Coronary artery (tissue), 2 donors: ENCODE data around the gene GPR176.

Experiments used
- DNase-seq: peaks from one replicate; pipeline ENCODE4 v3.0.0-alpha.2; 2017; ENCODE audit warnings: low spot score
- H3K27ac ChIP-seq, 2 donors: fragments of 200-600 bp; sonication (generic); one replicate each; pipeline ENCODE4 v1.5.1; 2016 to 2019
- H3K4me3 ChIP-seq: fragments of 200-600 bp; sonication (generic); 2 replicates; pipeline ENCODE4 v1.5.1; 2016; ENCODE audit warnings: mild to moderate bottlenecking, moderate library complexity
- TF ChIP-seq, protein P1 (sequence below): fragments of 200-600 bp; sonication (generic); IDR thresholded peaks from one replicate; pipeline ENCODE4 v1.5.1; 2019; ENCODE audit warnings: antibody characterized with exemption

Gene GPR176

DNA sequence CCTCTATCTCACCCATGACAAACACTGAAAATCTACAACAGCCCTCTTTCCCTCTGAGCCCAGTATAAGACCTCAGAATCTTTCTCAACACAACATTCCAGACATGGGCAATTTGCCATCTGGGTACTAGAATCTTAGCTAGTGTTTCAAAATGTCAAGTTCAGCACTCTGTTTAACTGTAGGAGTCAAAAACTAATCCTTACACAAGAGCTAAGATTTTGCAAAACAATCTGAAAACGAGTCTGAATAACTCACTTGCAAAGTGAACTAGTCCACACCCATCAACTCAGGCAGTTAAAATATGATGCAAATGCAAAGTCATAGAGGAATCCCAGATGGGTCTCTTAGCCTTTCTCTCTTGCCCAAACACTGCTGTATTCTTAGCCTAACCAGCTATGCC is 67.8 kb downstream of the GPR176 start:
- H3K27ac ChIP-seq: no peak overlapping the region
- no peak for DNase-seq
- TF ChIP-seq, protein P1, sequence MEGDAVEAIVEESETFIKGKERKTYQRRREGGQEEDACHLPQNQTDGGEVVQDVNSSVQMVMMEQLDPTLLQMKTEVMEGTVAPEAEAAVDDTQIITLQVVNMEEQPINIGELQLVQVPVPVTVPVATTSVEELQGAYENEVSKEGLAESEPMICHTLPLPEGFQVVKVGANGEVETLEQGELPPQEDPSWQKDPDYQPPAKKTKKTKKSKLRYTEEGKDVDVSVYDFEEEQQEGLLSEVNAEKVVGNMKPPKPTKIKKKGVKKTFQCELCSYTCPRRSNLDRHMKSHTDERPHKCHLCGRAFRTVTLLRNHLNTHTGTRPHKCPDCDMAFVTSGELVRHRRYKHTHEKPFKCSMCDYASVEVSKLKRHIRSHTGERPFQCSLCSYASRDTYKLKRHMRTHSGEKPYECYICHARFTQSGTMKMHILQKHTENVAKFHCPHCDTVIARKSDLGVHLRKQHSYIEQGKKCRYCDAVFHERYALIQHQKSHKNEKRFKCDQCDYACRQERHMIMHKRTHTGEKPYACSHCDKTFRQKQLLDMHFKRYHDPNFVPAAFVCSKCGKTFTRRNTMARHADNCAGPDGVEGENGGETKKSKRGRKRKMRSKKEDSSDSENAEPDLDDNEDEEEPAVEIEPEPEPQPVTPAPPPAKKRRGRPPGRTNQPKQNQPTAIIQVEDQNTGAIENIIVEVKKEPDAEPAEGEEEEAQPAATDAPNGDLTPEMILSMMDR: no peak

GRCh38 chr15:39851500-39852092 is 68.5 kb downstream of the GPR176 start:
- Histone ChIP-seq H3K27ac (no peak overlapping the region), H3K4me3 (no peak overlapping the region)
- TF ChIP-seq, protein P1: no peak
- DNase-seq: no peak

More for the DNA sequence above, 67.8 kb downstream of the GPR176 start:
- H3K4me3 ChIP-seq: no peak overlapping the region

DNA sequence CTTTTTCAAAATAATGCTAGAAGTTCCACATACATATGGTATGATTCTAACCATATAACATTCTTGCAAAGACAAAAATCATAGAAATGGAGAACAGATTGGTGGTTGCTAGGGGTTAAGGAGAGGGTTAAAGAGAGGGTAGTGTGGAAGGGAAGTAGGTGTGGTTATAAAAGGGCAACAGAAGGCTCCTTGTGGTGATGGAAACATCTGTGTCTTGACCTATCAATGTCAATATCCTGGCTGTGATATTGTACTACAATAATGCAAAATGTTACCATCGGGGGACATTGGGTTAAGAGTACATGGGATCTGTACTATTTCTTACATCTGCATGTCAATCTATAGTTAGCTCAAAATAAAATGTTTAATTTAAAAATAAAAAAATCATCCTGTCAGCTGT is 69.6 kb downstream of the GPR176 start:
- Histone ChIP-seq H3K4me3 (no peak overlapping the region), H3K27ac (no peak overlapping the region)
- TF ChIP-seq, protein P1: no peak
- DNase-seq: no peak

GRCh38 chr15:39846108-39846507 is 74.0 kb downstream of the GPR176 start:
- TF ChIP-seq, protein P1: no peak
- Histone ChIP-seq H3K27ac (no peak overlapping the region), H3K4me3 (no peak overlapping the region)
- DNase-seq: no peak

DNA sequence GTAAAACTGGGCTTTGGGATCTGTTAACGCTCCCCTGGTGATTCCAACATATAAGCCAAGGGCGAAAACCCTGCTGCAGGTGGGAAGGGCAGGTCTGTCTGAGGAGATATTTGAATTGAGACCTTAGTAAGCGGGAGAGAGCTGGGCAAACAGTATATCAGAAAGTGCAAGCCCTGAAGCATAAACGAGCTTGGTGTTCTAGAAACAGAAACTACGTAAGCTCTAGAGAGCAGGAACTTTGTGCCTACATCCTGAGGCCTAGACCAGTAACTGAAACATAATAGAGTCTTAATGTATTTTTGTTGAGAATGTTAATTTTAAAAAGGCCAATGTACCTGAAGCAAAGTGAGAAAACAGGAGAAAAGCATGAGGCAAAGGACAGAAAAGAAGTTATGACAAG is 74.5 kb downstream of the GPR176 start:
- TF ChIP-seq, protein P1: no peak
- Histone ChIP-seq H3K27ac (no peak overlapping the region), H3K4me3 (no peak overlapping the region)
- no peak for DNase-seq

GRCh38 chr15:39843565-39843964 is 76.5 kb downstream of the GPR176 start:
- TF ChIP-seq, protein P1: no peak
- DNase-seq: no peak
- Histone ChIP-seq H3K27ac (no peak overlapping the region), H3K4me3 (no peak overlapping the region)

DNA sequence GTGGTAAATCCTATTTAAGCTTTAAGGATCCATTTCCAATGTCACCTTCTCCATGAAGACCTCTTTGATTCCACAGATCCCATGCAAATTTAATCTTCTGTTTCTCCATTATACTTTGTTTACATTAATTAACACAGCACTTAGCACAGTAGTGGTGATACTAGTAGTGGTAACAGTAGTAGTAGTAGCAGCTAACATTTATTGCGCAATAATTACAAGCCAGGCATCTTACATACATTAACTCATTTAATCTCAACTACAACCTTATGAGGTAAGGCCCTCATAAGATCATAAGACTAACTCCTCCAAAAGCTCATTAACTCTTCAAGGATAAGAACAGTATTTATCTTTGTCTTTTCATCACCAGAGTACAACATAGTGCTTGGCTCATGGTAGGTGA is 82.6 kb downstream of the GPR176 start:
- H3K27ac ChIP-seq: no peak overlapping the region
- no peak overlapping the region for H3K4me3 ChIP-seq
- no peak for DNase-seq
- TF ChIP-seq, protein P1: no peak
